Measurements from ENCODE around the gene KIF11. TPM values are rescaled to one million over a fixed set of nuclear protein-coding genes. Genes with fewer than 3 reads are reported as not detected.

Gene KIF11
- 30.5 to 45.5 TPM (median 34.8 TPM) in 5 replicates for total RNA-seq (2022; extraction: Qiagen RNA extraction)

DNA sequence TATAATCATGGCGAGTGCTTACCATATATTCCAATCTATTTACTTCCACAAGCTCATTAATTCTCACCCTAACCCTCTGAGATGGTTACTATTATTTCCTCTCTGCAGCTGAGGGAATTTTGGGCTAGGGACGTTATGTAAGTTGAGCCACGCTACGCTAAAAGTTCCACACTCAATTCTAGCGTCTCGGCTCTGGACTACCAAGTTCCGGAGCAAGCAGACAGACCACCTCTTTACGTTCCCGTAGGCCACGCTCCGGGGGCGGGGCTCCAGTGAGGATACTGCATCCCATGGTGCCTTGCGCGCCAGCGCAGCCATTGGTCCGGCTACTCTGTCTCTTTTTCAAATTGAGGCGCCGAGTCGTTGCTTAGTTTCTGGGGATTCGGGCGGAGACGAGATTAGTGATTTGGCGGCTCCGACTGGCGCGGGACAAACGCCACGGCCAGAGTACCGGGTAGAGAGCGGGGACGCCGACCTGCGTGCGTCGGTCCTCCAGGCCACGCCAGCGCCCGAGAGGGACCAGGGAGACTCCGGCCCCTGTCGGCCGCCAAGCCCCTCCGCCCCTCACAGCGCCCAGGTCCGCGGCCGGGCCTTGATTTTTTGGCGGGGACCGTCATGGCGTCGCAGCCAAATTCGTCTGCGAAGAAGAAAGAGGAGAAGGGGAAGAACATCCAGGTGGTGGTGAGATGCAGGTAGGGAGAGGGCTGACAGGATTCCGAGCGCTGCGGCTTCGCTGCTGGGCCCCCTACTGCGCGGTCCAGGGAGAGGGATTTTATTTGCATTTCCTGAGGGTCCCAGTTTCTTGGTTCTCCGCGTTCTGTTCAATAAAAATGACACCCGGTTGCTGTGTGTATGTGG lies at the start of gene KIF11:
TSS of gene KIF11 (plus strand) at position 370 of the 858 bp plus-strand sequence. CDS start at position 616, 246 bp downstream.

GRCh38 chr10:92573798-92574547 lies 19.0 kb upstream of the KIF11 start, which contains the start of gene IDE:
Gene IDE, minus strand, starts transcription at chr10:92574093. Its CDS starts 74 bp downstream, at chr10:92574019.

GRCh38 chr10:92689663-92690210 lies 96.8 kb downstream of the KIF11 start, which contains the start of gene HHEX:
Gene HHEX, plus strand, starts transcription at chr10:92689955. Its CDS starts 32 bp downstream, at chr10:92689987.

Other genes starting within 250 kb of the KIF11 start
- gene IDE, start 19.0 kb upstream of the KIF11 start, total RNA-seq (2022; extraction: Qiagen RNA extraction), result 18.6 to 26.2 TPM (median 24.0 TPM) in 5 replicates
- 14.4 to 15.8 TPM (median 14.9 TPM) in 5 replicates for gene HHEX, start 96.8 kb downstream of the KIF11 start, total RNA-seq (2022; extraction: Qiagen RNA extraction)